ENCODE results near the gene CAPN2. TPM values are rescaled to one million over a fixed set of nuclear protein-coding genes. Genes with fewer than 3 reads are reported as not detected.

The CAPN2 gene
- total and polyA plus RNA-seq, 3 donors from 2014 or later: 99.0 to 179 (median 174) TPM

DNA sequence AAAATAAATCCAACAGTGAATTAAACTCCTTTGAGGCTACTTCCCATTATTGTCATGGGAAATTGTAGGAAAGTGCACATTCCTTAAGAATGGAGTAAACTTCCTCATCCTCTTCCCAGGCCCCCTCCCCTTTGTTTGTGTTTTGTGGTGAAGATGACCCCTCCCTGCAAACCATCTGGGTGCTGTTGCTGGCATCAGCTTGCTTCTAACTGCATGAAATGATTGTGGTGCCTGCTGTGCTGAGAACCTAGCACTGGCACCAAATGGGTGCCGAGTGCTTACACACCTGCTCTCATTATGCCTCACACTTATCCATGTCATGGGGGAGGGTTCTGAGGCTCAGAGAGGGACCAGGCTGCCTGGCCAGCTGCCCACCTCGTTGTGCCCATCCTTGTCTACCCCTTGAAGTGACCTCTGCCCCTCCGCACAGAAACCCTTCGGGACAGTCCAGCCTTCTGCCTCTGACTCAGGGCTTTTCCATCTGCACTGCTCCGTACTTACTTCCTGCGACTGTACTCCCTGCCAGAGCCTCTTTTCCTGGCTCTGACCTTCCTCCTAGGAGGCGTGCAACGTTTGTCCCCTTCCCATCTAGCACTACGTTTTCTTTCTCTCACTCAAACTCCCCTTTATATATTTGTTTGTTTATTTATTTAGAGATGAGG, 30.6 kb downstream of the CAPN2 start:
- DNase-seq: no peak
- no peak overlapping the region for H3K27ac ChIP-seq
- H3K4me1 ChIP-seq: peaks cover 9% of the 10 kb centered on the region
- H3K27me3 ChIP-seq: no peaks in the 10 kb centered on the region
- H3K9me3 ChIP-seq: no peaks in the 10 kb centered on the region
- no peak for TF ChIP-seq POLR2A (IDR thresholded peaks at IDR 0.05)
- TF ChIP-seq, protein P1, sequence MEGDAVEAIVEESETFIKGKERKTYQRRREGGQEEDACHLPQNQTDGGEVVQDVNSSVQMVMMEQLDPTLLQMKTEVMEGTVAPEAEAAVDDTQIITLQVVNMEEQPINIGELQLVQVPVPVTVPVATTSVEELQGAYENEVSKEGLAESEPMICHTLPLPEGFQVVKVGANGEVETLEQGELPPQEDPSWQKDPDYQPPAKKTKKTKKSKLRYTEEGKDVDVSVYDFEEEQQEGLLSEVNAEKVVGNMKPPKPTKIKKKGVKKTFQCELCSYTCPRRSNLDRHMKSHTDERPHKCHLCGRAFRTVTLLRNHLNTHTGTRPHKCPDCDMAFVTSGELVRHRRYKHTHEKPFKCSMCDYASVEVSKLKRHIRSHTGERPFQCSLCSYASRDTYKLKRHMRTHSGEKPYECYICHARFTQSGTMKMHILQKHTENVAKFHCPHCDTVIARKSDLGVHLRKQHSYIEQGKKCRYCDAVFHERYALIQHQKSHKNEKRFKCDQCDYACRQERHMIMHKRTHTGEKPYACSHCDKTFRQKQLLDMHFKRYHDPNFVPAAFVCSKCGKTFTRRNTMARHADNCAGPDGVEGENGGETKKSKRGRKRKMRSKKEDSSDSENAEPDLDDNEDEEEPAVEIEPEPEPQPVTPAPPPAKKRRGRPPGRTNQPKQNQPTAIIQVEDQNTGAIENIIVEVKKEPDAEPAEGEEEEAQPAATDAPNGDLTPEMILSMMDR (IDR thresholded peaks at IDR 0.05): no peak
- intact Hi-C loops (cut with DNase I; ENCODE audit: low total_unique reads): no loop called here
- no peaks in the 10 kb centered on the region for H3K36me3 ChIP-seq (ENCODE audit: low read depth, missing control alignments)
- H3K4me3 ChIP-seq: no peak overlapping the region
- 72 to 75% methylated on average over 9 of the region's 9 CpGs for WGBS, 2 donors

DNA sequence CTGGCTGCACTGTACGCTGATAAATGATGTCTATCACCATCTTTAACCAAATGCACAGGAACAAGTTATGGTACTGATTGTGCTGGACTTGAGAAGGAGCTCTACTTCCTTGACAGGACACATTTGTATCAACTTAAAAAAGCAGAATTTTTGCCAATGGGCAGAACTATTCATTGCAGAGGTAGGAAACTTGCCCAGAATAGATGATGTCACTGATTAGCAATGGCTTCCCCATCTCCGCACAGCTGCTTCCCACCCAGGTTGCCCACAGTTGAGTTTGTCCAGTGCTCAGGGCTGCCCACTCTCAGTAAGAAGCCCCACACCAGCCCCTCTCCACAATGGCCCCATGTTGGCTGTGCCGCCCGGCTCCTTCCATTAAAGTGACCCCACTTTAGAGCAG, 33.4 kb downstream of the CAPN2 start:
- WGBS, 2 donors: 86 to 87% methylated on average over 4 of the region's 4 CpGs
- Histone ChIP-seq H3K4me3 (no peak overlapping the region), H3K27ac (no peak overlapping the region), H3K4me1 (peaks cover 25% of the 10 kb centered on the region), H3K36me3 (ENCODE audit: low read depth, missing control alignments) (peaks cover under 1% of the 10 kb centered on the region), H3K27me3 (no peaks in the 10 kb centered on the region), H3K9me3 (no peaks in the 10 kb centered on the region)
- no peak for DNase-seq
- TF ChIP-seq, protein P1 (IDR thresholded peaks at IDR 0.05): no peak
- no peak for TF ChIP-seq POLR2A (IDR thresholded peaks at IDR 0.05)
- intact Hi-C loops (cut with DNase I; ENCODE audit: low total_unique reads): loop anchor here (5.0 kb wide), 1 partner anchor 33 kb away; the partner anchor contains the start of gene CAPN2

DNA sequence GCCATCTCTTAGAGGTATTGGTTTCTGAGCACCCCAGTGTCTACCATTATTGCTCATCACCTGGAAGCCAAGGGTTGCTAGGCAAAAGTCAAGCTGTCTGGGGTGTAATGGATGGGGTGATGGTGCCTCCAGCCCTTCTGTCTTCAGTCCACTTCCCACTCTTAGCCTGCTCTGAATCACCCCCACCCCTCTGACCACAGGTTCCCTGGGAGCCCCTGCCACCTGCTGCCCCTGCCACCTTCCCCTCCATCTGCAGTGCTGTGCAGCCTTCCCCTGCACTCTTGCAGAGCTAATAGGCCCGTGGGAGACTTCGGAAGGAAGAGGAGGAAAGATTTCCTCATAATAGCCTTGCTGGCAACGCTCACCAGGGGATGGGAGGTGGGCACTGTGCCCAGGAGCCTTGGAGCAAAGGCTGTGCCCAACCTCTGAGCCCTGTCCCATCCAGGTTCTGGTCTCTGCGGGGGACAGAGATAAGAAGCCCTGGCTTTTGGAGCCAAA, 35.5 kb downstream of the CAPN2 start:
- no peak overlapping the region for H3K4me3 ChIP-seq
- intact Hi-C loops (cut with DNase I; ENCODE audit: low total_unique reads): loop anchor here (5.0 kb wide), 1 partner anchor 36 kb away; the partner anchor contains the start of gene CAPN2
- 7 to 48% methylated on average over 2 to 4 of the region's 4 CpGs for WGBS, 2 donors
- TF ChIP-seq POLR2A (IDR thresholded peaks at IDR 0.05): no peak
- TF ChIP-seq, protein P1 (IDR thresholded peaks at IDR 0.05): no peak
- H3K27me3 ChIP-seq: no peaks in the 10 kb centered on the region
- H3K9me3 ChIP-seq: no peaks in the 10 kb centered on the region
- H3K36me3 ChIP-seq (ENCODE audit: low read depth, missing control alignments): peaks cover 4% of the 10 kb centered on the region
- peaks cover 25% of the 10 kb centered on the region for H3K4me1 ChIP-seq
- H3K27ac ChIP-seq: peak overlapping the region; percentile 65 to 83
- peak; percentile 74 for DNase-seq

DNA sequence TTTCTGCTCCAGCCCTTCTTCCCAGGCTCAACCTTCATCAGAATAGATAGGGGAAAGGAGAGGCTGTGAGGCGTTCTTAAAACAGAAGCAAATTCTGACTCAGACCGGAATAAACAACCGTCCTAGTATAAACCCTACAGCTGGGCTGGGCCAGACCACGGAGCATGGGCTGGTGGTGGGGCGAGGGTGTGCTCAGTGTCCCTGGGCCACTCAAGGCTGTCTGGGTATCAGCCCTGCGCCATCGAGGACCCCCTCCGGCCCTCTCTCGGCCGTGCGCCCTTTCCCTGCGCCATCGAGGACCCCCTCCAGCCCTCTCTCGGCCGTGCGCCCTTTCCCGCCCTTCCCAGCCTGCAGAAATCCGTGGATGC, 36.0 kb downstream of the CAPN2 start:
- Histone ChIP-seq H3K27ac (peak overlapping the region; percentile 65 to 83), H3K27me3 (no peaks in the 10 kb centered on the region), H3K4me1 (peaks cover 25% of the 10 kb centered on the region), H3K36me3 (ENCODE audit: low read depth, missing control alignments) (peaks cover 4% of the 10 kb centered on the region), H3K4me3 (peak overlapping the region; percentile 47 to 60), H3K9me3 (no peaks in the 10 kb centered on the region)
- DNase-seq: no peak
- intact Hi-C loops (cut with DNase I; ENCODE audit: low total_unique reads): loop anchor here (5.0 kb wide), 1 partner anchor 36 kb away; the partner anchor contains the start of gene CAPN2
- TF ChIP-seq, protein P1 (IDR thresholded peaks at IDR 0.05): no peak
- no peak for TF ChIP-seq POLR2A (IDR thresholded peaks at IDR 0.05)
- 17 to 23% methylated on average over 18 of the region's 18 CpGs for WGBS, 2 donors

Data from testis (tissue), 3 donors.